GM12874 (cell line): ENCODE data around the gene PLXNB1.

Experiments
- TF ChIP-seq, protein P1 (sequence below): IDR thresholded peaks from 2 replicates; pipeline ENCODE4 v1.5.1; 2011; ENCODE audit warnings: low read depth, mild to moderate bottlenecking, control low read depth, low read length, moderate library complexity; ENCODE audit not compliant: insufficient read depth

Gene PLXNB1

DNA sequence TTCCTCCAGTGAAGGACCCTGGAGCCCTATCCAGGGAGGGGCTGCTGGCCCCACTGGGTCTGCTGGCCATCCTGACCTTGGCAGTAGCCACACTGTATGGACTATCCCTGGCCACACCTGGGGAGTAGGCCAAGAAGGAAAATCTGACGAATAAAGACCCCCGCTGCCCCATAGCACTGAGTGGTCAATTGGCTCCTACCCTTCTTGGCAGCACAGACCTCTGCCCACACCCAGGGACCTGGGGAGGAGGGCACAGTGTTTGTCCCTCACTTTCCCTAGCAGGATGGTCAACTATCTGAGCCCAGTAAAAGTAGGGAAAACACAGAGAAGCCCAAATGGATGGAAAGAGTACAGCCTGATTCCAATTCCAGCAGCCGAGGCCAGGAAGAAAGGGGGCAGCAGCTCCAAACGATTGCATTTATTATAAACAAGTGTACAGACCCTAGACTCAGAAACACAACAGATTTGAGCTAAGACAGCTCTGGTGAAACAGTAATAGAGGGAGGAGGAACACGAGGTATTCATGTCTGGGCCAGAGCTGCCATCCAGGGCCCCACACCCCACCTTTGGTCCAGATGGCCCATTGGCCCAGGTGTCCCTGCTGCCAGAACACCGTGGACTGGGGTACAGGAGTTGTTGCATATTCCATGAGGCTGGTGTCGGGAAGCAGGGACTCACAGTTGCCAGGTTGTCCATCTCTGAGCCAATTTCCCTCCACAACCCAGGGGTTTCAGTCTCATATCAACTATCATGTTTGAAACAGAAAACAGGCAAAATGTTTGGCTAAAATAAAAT lies 37.8 kb upstream of the PLXNB1 start:
- TF ChIP-seq, protein P1, sequence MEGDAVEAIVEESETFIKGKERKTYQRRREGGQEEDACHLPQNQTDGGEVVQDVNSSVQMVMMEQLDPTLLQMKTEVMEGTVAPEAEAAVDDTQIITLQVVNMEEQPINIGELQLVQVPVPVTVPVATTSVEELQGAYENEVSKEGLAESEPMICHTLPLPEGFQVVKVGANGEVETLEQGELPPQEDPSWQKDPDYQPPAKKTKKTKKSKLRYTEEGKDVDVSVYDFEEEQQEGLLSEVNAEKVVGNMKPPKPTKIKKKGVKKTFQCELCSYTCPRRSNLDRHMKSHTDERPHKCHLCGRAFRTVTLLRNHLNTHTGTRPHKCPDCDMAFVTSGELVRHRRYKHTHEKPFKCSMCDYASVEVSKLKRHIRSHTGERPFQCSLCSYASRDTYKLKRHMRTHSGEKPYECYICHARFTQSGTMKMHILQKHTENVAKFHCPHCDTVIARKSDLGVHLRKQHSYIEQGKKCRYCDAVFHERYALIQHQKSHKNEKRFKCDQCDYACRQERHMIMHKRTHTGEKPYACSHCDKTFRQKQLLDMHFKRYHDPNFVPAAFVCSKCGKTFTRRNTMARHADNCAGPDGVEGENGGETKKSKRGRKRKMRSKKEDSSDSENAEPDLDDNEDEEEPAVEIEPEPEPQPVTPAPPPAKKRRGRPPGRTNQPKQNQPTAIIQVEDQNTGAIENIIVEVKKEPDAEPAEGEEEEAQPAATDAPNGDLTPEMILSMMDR = no peak

DNA sequence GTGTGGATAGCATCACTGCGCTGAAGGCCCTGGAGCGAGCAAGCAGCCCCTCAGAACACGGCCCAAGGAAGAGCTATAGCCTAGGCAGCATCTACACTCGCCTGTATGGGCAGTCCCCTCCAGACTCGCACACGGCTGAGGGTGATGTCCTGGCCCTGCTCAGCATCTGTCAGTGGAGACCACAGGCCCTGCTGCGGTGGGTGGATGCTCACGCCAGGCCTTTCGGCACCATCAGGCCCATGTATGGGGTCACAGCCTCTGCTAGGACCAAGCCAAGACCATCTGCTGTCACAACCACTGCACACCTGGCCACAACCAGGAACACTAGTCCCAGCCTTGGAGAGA lies 37.2 kb upstream of the PLXNB1 start:
- TF ChIP-seq, protein P1 = no peak

DNA sequence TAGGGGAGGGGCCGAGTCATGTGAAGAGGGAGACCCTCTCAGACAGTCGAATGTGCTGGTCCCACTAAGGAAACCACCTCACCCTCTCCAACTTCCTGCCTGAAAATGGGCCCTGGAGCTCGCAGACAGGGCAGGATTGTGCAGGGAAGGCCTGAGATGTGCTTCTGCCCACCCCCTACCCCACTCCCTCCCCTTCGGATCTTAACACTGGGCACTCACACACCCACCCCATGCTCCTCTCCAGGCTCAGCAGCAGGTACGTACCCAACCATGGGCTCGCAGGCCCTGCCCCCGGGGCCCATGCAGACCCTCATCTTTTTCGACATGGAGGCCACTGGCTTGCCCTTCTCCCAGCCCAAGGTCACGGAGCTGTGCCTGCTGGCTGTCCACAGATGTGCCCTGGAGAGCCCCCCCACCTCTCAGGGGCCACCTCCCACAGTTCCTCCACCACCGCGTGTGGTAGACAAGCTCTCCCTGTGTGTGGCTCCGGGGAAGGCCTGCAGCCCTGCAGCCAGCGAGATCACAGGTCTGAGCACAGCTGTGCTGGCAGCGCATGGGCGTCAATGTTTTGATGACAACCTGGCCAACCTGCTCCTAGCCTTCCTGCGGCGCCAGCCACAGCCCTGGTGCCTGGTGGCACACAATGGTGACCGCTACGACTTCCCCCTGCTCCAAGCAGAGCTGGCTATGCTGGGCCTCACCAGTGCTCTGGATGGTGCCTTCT lies 36.7 kb upstream of the PLXNB1 start:
- TF ChIP-seq, protein P1 = no peak

DNA sequence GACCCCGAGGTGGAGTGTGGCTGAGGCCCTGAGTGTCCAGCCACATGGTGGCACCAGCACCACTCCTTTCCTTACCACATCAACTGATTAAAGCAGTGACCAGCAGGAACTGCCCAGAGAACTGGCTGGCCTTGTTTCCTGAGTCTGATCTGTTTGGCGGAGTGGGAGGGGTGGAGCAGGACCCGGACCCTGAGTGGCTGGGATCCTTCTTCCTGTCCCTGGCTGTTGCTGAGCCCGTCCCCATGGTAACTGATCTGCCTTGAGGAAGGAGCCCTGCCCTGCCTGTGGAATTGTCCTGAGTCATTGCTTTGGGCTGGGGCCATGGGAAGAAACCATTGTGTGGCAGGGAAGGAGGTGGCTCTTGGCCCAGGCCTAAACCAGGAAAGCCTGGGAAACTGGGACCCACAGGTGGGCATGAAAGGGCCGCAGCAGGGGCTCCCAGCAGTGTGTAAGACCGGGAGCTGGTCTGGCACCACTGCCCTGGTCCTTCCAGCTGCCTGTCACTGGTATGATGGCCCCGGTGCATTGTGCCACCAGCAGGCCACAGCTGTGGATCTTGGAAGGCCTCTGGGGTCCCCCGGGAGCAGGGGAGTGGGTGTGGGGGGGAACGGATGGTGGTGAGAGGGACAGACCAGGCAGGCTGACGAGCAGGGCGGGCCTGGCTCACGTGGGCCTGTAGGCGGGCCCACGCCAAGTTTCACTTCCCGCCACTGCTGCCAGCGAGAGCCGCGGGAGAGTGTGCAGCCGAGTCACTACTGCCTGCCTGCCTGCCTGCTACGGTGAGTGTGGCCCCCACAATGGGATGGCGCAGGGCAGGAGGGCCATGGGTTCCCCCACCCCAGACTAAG lies 35.9 kb upstream of the PLXNB1 start:
- TF ChIP-seq, protein P1 = peak; percentile 69

DNA sequence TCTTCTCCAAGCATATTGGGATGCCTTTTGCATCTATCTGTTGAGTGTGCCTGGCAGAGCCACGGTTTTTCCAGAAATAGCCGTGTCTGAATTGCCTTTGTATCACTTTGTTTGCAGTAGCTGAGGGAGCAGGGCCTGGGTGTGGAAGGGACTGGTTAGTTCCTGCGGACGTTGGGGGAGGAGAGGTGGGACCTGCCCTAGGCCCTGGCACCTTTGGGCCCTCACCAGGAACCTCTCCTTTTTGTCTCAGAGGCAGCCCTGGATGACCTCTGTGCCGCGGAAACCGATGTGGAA lies 35.3 kb upstream of the PLXNB1 start:
- TF ChIP-seq, protein P1 = no peak

DNA sequence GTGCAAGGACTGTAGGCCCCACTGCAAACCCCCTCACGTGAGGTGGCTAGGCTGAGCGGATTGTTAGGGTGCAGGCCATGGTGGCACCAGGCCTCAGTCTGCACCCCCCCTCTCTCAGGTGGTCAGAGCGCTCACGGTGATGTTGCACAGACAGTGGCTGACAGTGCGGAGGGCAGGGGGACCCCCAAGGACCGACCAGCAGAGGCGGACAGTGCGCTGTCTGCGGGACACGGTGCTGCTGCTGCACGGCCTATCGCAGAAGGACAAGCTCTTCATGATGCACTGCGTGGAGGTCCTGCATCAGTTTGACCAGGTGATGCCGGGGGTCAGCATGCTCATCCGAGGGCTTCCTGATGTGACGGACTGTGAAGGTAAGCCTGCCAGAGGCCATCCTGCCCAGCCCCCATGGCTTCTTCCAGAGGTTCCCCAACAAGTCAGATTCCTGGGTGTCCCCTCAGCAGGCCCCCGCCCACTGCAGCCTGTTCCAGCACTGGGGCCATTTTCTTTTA lies 34.9 kb upstream of the PLXNB1 start:
- TF ChIP-seq, protein P1 = no peak

DNA sequence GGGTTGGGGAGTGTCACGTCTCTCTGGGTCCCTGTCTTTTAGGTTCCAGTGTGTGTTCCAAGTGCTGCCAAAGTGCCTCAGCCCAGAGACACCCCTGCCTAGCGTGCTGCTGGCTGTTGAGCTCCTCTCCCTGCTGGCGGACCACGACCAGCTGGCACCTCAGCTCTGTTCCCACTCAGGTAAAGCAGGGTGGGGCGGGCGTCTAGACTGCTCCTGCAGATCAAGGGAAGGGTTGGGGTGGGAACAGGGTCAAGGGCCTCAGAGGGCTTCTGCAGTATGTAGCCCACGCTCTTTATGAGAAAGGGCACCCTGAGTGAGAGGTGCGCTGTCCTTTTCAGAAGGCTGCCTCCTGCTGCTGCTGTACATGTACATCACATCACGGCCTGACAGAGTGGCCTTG lies 33.8 kb upstream of the PLXNB1 start:
- TF ChIP-seq, protein P1 = no peak
